Stimulated activated CD8-positive, alpha-beta memory T cell treated with anti-CD3 and anti-CD28 coated beads, Interleukin-4, amount 100 ng/mL, for 1 hour (primary cell): Measurements from ENCODE around the gene LTBP2.
"Not testable (repeated sequence)": the region's sequence is repeated elsewhere in the genome, so short reads cannot be mapped to it uniquely, and the experiment has no call there.

Source experiments
- DNase-seq, 2 donors: peaks; one replicate each; pipeline ENCODE4 v3.0.0-alpha.2; 2020; ENCODE audit warnings: low read depth in 2 of 2, low spot score in 1 of 2

Gene LTBP2

DNA sequence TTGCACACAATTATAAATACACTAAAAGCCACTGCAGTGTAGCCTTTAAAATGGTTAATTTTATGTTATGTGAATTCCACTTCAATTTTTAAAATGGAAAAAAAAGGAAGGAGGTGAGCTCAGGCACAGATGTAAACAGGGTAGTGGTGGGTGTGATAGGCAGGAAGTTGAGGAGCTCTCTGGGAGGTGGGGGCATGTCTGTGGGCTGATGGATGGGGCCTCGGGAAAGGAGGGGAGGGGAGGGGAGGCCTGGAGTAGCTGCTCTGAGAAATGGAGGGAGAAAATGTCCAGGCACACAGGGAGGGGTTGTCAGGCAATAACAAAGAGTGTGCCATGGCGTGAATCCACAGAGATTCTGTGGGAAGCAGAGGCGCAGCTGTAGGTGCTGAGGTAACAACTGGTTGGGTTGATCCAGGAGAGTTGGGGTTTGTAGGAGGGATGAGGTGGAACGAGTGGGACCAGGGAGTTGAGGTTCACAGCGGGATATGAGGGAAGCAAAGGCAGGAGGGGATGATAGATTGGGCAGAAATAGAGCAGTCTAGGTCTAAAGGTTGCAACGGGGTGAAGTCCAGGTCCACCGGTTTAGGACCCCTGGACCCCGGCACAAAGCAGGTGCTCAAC, 57.2 kb downstream of the LTBP2 start:
- DNase-seq: no peak

- DNase-seq: no peak
These were observed 59.4 kb downstream of the LTBP2 start for GRCh38 chr14:74552623-74553022.

DNA sequence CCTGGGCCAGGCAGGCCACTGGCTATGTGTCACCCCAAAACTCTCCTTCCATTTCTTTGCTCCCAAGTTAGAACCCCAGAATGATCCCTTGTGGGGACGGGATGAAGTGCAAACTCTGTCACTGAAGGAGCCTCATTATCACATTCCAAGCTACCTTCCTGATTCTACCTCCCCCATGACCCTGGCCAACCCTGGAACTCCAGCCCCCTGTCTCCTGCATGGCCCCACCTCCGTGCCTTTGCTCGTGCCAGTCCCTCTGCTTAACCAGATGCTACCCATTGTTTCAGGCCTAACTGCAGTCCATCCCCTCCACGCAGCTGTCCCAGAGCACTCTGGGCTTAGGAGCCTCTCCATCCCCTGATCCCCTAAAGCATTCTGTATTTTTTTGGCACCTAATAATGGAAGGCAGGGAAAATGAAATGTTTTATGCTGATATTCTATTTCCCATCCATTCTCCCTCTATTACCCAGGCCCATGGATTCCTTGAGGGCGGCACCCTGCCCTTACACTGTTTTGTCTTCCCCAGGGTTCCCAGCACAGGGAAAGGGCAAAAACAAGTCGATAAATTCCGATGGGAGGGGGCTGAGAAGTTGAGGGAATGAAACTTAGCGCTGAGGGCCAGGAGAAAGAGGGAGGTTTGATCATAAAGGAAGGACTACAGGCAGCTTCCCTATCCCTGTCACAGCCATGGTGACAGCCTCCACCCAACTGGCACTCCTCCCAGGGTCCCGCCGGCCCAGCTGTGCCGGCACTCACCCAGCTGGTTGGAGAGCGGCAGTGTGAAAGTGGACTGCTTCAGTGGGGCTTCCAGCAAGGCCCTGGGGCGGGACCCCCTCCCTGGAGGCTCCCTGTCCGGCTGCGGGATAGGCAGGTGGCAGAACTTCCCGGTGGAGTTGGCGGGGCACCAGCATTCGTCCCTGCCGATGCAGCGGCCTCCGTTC, 60.3 kb downstream of the LTBP2 start:
- no peak for DNase-seq

DNA sequence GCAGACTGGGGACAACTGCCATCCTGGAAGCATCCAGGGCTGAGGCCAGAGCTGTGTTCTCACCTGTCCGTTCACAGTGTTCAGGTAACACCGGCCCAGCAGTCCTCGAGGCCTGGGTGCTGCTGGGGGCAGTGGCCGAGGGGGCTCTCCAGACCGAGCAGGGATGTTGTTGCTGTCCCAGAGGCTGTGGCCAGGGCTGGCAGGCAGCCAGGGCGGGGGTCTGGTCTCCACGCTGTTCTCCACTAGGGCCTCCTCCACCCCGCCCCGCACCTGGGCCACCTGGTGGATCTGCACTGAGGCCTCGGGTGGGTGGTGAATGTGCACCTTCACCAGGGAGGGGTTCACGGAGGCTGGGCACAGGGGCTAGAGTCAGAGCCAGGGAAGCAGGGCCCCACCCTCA, 61.0 kb downstream of the LTBP2 start:
- DNase-seq: no peak

GRCh38 chr14:74550071-74550470, 62.0 kb downstream of the LTBP2 start:
- no peak for DNase-seq

DNA sequence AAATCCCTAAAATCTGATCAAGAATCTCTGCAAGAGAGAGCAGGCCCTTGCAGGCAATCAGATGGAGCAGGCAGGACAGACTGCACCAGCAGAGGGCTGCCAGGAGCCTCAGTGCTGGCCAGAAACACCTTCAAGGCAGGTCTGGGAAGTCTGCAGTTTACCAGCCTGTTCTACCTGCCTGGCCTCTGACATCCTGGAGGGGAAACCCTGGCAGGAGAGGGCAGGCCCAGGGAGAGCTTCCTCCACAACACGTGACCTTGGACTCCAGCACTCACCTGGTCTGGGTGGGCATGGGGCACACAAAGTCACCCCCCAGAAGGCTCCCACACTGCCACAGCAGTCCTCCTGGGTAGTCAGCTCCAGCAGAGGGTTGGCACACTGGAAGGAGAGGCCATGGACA, 62.4 kb downstream of the LTBP2 start:
- no peak for DNase-seq

- DNase-seq: no peak
These were observed 63.2 kb downstream of the LTBP2 start for GRCh38 chr14:74548881-74549280.

- DNase-seq: no peak
These were observed 64.6 kb downstream of the LTBP2 start for GRCh38 chr14:74547331-74547927.

DNA sequence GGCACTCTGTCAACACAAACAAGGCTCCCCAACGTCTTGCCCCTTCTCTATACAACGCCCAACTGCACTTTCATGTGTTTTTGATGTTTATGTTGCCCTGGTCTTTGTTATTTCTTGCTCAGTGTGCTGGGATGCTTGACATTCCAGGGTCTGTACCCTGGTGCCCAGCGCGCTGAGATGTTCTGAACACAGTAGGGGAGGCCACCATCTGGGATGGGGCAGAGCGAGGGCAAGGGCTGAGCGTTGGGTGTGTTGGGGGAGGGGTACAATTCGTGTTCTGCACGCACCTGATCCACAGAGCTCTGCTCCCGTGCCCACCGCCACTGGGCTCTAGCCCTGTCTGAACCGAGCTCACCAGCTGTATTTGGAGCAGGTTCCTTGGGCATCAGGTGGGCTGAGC, 65.6 kb downstream of the LTBP2 start:
- DNase-seq: no peak

DNA sequence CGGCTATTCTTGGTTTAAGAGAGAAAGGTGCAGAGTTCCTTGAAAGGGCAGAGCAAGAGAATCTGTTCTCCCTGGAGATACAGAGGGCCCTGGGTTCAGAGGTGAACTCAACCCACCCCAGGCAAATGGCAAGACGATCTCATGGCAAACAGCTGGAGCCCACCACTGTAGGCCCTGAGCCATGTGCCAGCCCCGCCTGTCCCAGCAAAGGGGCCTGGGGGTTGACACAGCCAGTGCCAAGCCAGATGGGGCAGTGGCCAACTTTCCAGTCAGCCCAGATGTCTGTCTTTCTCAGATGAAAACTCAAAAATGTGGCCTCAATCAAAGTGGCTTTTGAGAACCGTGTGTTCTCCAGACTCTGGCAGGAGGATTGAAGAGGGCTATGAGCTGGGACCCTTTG, 66.7 kb downstream of the LTBP2 start:
- DNase-seq: no peak

DNA sequence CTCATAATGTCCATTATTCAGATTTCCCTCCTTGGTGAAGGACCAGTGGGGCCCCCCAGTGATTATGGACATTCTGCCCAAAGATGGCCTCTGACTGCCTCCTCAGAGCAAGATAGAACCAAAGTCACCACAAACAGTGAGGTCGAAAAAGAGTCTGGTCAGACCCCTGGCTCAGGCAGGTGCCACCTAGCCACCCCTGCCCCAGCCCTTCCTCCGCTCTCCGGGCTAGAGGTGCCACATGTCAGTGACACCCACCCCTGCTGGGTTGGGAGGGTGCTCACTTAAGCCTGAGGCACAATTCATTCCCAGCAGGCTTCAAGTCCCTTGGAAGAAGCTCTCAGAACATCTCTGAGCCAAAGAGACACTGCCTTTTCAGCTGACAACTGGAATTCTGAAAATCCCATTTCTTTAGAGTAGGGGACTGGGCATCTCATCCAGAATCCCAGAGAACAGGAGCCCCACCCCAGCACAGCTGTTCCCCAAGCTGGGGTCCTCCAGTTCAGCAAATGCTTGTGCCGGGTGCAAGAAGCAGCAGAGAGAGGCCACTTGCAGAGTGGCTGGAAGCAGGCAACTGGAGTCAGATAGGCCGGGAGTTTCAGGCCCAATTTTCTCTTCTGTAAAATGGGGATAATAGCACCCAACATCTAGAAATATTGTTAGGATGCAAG, 68.1 kb downstream of the LTBP2 start:
- no peak for DNase-seq

GRCh38 chr14:74542056-74542685, 69.9 kb downstream of the LTBP2 start:
- DNase-seq: no peak

GRCh38 chr14:74541225-74541624, 70.8 kb downstream of the LTBP2 start:
- DNase-seq: no peak

GRCh38 chr14:74539503-74539902, 72.5 kb downstream of the LTBP2 start:
- no peak for DNase-seq

DNA sequence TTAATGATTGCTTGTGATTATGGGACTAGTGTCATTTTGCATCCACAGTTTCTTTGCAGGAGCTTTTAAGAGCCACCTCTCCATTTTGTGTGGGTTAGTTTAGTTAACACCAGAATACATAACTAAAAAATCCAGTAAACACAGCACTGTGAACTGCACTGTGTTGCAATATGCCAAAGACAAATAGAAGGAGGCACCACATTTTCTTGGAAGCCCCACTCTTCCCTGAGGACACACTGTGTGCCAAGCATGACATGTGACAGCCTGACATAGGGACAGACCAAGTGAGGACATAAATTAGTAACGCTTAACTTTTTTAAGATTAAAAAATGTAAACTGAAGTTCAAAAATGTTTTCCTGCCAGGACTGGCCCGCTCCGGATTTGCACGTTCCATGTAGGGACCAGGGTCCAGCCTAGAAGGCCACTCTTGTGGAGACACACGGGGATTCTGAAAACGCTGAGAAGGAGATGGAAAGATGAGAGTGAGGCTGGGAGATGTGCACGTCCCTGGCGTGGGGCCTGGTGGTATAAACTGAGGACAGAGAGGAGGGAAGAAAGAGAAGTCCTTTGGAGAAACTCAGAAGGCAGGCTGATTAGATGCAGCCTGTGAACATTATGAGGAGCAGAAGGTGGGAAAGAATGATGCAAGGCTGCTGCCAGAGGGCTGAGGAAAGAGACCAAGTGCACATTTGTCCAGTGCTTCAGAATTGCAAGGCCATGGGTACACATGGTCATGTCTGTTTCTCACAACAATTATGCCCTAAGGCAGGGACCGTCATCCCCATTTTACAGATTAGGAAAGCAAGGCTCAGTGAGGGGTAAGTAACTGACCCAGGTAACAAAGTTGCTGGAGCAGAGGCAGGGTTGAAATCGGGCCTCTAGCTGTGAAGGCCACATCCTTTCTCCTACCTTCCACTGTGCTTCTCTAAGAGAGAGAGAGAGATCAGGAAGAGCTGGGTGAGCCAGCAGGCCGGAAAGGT, 73.3 kb downstream of the LTBP2 start:
- DNase-seq: no peak

DNA sequence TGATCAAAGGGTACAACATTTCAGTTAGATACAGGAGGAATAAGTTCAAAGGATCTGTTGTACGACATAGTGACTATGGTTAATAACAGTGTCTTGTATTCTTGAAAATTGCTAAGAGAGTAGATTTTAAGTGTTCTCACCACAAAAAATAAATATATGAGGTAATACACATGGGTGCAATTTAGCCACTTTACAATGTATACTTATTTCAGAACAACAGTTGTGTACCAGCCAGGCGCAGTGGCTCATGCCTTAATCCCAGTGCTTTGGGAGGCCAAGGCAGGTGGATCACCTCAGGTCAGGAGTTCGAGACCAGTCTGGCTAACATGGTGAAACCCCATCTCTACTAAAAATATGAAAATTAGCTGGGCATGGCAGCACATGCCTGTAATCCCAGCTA, 75.7 kb downstream of the LTBP2 start:
- DNase-seq: not testable (repeated sequence)

- no peak for DNase-seq
These were observed 76.2 kb downstream of the LTBP2 start for GRCh38 chr14:74535756-74536325.

DNA sequence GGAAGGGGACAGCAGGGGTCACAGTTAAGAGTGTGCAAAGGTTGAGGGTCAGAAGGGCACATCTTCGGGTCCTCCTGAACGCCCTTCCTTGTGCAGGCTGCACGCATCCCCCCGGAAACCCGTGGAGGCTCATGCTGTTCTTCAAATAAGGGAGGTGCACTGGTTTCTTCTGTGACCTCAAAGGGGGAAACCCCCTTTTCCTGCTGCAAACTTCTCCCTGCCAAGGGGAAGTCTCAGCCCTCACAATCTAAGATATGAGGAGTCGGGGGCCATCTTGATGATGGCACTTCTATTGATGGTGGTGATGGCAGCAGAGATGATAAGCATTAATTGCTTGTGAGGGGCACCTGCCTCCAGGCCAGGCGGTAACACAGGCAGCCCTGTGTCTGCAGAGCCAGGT, 78.5 kb downstream of the LTBP2 start:
- no peak for DNase-seq

GRCh38 chr14:74532246-74532645, 79.8 kb downstream of the LTBP2 start:
- no peak for DNase-seq

GRCh38 chr14:74531467-74531866, 80.6 kb downstream of the LTBP2 start:
- no peak for DNase-seq
